WTC11 (cell line): ENCODE results near the gene KIAA1671. TPM values are rescaled to one million over a fixed set of nuclear protein-coding genes. Genes with fewer than 3 reads are reported as not detected.

Experiments
- ATAC-seq: fragments of 200-7000 bp; cut with Tn5 transposase; 2 replicates; pipeline ENCODE4 v1.10.0; 2021; ENCODE audit warnings: mild to moderate bottlenecking, moderate library complexity
- CTCF ChIA-PET: fragments of 300-600 bp; sonication (Branson Sonifier 250); formaldehyde crosslinking; loops from one replicate; lab custom pipeline; 2021; ENCODE audit warnings: antibody characterized with exemption; lab: Charles Lee
- POLR2A ChIA-PET: fragments of 350-600 bp; sonication (Branson Sonifier 250); formaldehyde crosslinking; loops from one replicate; lab custom pipeline; 2021; ENCODE audit warnings: antibody characterized with exemption; lab: Charles Lee
- DNase-seq: peaks from one replicate; pipeline ENCODE4 v3.0.0; 2021; ENCODE audit warnings: low spot score
- H3K27ac Mint-ChIP-seq: 2 replicates; pipeline ENCODE4 v1.8.0; 2021; ENCODE audit warnings: mixed read lengths
- H3K27me3 Mint-ChIP-seq: 2 replicates; pipeline ENCODE4 v1.8.0; 2021; ENCODE audit warnings: low read depth, mild to moderate bottlenecking, moderate library complexity, mixed read lengths
- H3K36me3 Mint-ChIP-seq: 2 replicates; pipeline ENCODE4 v1.8.0; 2021; ENCODE audit warnings: mixed read lengths
- H3K4me1 Mint-ChIP-seq: 2 replicates; pipeline ENCODE4 v1.8.0; 2022; ENCODE audit warnings: mixed read lengths
- H3K4me3 Mint-ChIP-seq: 2 replicates; pipeline ENCODE4 v1.8.0; 2021; ENCODE audit warnings: mild to moderate bottlenecking, moderate library complexity, mixed read lengths
- H3K9me3 Mint-ChIP-seq: 2 replicates; pipeline ENCODE4 v1.8.0; 2021; ENCODE audit warnings: mixed read lengths
- ATF1 ChIP-seq: sonication (generic); formaldehyde crosslinking; IDR thresholded peaks from 2 replicates; pipeline ENCODE4 v1.8.1; 2023; ENCODE audit warnings: mild to moderate bottlenecking, moderate library complexity, missing genetic modification reagents
- FOXJ3 ChIP-seq: sonication (generic); formaldehyde crosslinking; IDR thresholded peaks from 2 replicates; pipeline ENCODE4 v1.9.0; 2021; ENCODE audit warnings: missing genetic modification reagents, mild to moderate bottlenecking, borderline replicate concordance
- GTF2I ChIP-seq: fragments of 250-450 bp; sonication (Bioruptor Pico); conservative IDR thresholded peaks from 2 replicates; pipeline ENCODE4 v1.4.0; 2021; ENCODE audit warnings: mild to moderate bottlenecking
- HMGA2 ChIP-seq: fragments of 250-450 bp; sonication (Bioruptor Pico); IDR thresholded peaks from 2 replicates; pipeline ENCODE4 v1.4.0; 2021; ENCODE audit warnings: mild to moderate bottlenecking, moderate library complexity
- NFATC4 ChIP-seq: fragments of 250-450 bp; sonication (Bioruptor Pico); IDR thresholded peaks from 2 replicates; pipeline ENCODE4 v1.9.0; 2021; ENCODE audit warnings: mild to moderate bottlenecking
- NFYB ChIP-seq: sonication (generic); formaldehyde crosslinking; conservative IDR thresholded peaks from 2 replicates; pipeline ENCODE4 v1.8.0; 2022; ENCODE audit warnings: low read depth, missing genetic modification reagents
- NR2C2 ChIP-seq: sonication (generic); formaldehyde crosslinking; IDR thresholded peaks from 2 replicates; pipeline ENCODE4 v1.8.0; 2022; ENCODE audit warnings: mild to moderate bottlenecking, missing genetic modification reagents
- PRRX2 ChIP-seq: fragments of 250-450 bp; sonication (Bioruptor Pico); IDR thresholded peaks from 2 replicates; pipeline ENCODE4 v1.8.0; 2021; ENCODE audit warnings: mild to moderate bottlenecking
- SMAD3 ChIP-seq: sonication (generic); formaldehyde crosslinking; IDR thresholded peaks from 2 replicates; pipeline ENCODE4 v1.8.0; 2022; ENCODE audit warnings: missing genetic modification reagents, mild to moderate bottlenecking, borderline replicate concordance
- ZNF121 ChIP-seq: sonication (generic); formaldehyde crosslinking; IDR thresholded peaks from 2 replicates; pipeline ENCODE4 v1.8.0; 2023; ENCODE audit warnings: missing genetic modification reagents
- ZNF219 ChIP-seq: sonication (generic); formaldehyde crosslinking; IDR thresholded peaks from 2 replicates; pipeline ENCODE4 v1.8.0; 2023; ENCODE audit warnings: missing genetic modification reagents, mild to moderate bottlenecking, borderline replicate concordance
- ZNF263 ChIP-seq: sonication (generic); formaldehyde crosslinking; IDR thresholded peaks from 2 replicates; pipeline ENCODE4 v1.8.1; 2022; ENCODE audit warnings: low read depth, mild to moderate bottlenecking, moderate library complexity, missing genetic modification reagents
- total RNA-seq: library from RNA; stranded (reverse); gene quantifications from 3 replicates; pipeline ENCODE4 v1.2.3, GENCODE V29; 2021
- TF ChIP-seq, protein P1 (sequence below): sonication (generic); formaldehyde crosslinking; IDR thresholded peaks from 2 replicates; pipeline ENCODE4 v1.8.1; 2022; ENCODE audit warnings: mild to moderate bottlenecking, moderate library complexity, missing genetic modification reagents
- TF ChIP-seq, protein P2 (sequence below): fragments of 250-450 bp; sonication (Bioruptor Pico); IDR thresholded peaks from 2 replicates; pipeline ENCODE4 v1.9.0; 2021; ENCODE audit warnings: mild to moderate bottlenecking
- TF ChIP-seq, protein P3 (sequence below): fragments of 200-600 bp; IDR thresholded peaks from 2 replicates; pipeline ENCODE4 v1.8.0; 2022; ENCODE audit warnings: antibody characterized with exemption
- TF ChIP-seq, protein P4 (sequence below): sonication (generic); formaldehyde crosslinking; IDR thresholded peaks from 2 replicates; pipeline ENCODE4 v1.8.0; 2022; ENCODE audit warnings: missing genetic modification reagents
- TF ChIP-seq, protein P5 (sequence below): sonication (generic); formaldehyde crosslinking; IDR thresholded peaks from 2 replicates; pipeline ENCODE4 v1.8.1; 2022; ENCODE audit warnings: missing genetic modification reagents, borderline replicate concordance
- TF ChIP-seq, protein P6 (sequence below): sonication (generic); formaldehyde crosslinking; IDR thresholded peaks from 2 replicates; pipeline ENCODE4 v1.8.1; 2023; ENCODE audit warnings: mild to moderate bottlenecking, missing genetic modification reagents
- TF ChIP-seq, protein P7 (sequence below): fragments of 250-450 bp; sonication (Bioruptor Pico); IDR thresholded peaks from 2 replicates; pipeline ENCODE4 v1.9.0; 2021; ENCODE audit warnings: mild to moderate bottlenecking

The KIAA1671 gene
- total RNA-seq, 1 experiment from 2014 or later: 26.0 TPM

DNA sequence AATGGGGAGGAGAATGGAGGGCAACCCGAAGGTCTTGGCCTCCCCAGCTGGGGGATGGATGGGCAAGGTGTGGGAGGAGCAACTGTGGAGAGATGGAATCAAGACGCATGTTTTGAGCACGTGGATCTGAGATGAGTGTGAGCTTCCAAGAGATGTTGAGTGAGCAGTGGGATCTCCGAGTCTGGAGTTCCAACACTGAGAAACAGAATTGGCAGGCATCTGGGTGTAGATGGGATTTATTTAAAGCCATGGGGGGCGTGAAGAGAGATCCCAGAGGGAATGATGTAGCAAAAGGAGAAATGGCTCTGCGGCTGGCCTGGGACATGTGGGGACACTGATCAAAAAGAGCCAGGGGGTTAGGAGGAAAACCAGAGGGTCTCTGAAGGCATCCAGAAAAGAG lies 95.6 kb downstream of the KIAA1671 start:
- H3K4me1 Mint-ChIP-seq: peaks cover 4% of the 10 kb centered on the region
- H3K4me3 Mint-ChIP-seq: no peak overlapping the region
- TF ChIP-seq, protein P1, sequence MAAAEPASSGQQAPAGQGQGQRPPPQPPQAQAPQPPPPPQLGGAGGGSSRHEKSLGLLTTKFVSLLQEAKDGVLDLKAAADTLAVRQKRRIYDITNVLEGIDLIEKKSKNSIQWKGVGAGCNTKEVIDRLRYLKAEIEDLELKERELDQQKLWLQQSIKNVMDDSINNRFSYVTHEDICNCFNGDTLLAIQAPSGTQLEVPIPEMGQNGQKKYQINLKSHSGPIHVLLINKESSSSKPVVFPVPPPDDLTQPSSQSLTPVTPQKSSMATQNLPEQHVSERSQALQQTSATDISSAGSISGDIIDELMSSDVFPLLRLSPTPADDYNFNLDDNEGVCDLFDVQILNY (CRISPR knock-in tag): no peak
- TF ChIP-seq, protein P2, sequence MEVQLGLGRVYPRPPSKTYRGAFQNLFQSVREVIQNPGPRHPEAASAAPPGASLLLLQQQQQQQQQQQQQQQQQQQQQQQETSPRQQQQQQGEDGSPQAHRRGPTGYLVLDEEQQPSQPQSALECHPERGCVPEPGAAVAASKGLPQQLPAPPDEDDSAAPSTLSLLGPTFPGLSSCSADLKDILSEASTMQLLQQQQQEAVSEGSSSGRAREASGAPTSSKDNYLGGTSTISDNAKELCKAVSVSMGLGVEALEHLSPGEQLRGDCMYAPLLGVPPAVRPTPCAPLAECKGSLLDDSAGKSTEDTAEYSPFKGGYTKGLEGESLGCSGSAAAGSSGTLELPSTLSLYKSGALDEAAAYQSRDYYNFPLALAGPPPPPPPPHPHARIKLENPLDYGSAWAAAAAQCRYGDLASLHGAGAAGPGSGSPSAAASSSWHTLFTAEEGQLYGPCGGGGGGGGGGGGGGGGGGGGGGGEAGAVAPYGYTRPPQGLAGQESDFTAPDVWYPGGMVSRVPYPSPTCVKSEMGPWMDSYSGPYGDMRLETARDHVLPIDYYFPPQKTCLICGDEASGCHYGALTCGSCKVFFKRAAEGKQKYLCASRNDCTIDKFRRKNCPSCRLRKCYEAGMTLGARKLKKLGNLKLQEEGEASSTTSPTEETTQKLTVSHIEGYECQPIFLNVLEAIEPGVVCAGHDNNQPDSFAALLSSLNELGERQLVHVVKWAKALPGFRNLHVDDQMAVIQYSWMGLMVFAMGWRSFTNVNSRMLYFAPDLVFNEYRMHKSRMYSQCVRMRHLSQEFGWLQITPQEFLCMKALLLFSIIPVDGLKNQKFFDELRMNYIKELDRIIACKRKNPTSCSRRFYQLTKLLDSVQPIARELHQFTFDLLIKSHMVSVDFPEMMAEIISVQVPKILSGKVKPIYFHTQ: no peak
- TF ChIP-seq PRRX2 (no peak), HMGA2 (CRISPR knock-in tag) (no peak), FOXJ3 (CRISPR knock-in tag) (no peak), GTF2I (CRISPR knock-in tag) (no peak), SMAD3 (CRISPR knock-in tag) (no peak), ATF1 (CRISPR knock-in tag) (no peak), ZNF219 (CRISPR knock-in tag) (no peak), NR2C2 (CRISPR knock-in tag) (no peak), NFYB (CRISPR knock-in tag) (no peak), ZNF263 (CRISPR knock-in tag) (no peak), NFATC4 (CRISPR knock-in tag) (no peak), ZNF121 (CRISPR knock-in tag) (no peak)
- TF ChIP-seq, protein P3, sequence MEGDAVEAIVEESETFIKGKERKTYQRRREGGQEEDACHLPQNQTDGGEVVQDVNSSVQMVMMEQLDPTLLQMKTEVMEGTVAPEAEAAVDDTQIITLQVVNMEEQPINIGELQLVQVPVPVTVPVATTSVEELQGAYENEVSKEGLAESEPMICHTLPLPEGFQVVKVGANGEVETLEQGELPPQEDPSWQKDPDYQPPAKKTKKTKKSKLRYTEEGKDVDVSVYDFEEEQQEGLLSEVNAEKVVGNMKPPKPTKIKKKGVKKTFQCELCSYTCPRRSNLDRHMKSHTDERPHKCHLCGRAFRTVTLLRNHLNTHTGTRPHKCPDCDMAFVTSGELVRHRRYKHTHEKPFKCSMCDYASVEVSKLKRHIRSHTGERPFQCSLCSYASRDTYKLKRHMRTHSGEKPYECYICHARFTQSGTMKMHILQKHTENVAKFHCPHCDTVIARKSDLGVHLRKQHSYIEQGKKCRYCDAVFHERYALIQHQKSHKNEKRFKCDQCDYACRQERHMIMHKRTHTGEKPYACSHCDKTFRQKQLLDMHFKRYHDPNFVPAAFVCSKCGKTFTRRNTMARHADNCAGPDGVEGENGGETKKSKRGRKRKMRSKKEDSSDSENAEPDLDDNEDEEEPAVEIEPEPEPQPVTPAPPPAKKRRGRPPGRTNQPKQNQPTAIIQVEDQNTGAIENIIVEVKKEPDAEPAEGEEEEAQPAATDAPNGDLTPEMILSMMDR: no peak
- TF ChIP-seq, protein P4, sequence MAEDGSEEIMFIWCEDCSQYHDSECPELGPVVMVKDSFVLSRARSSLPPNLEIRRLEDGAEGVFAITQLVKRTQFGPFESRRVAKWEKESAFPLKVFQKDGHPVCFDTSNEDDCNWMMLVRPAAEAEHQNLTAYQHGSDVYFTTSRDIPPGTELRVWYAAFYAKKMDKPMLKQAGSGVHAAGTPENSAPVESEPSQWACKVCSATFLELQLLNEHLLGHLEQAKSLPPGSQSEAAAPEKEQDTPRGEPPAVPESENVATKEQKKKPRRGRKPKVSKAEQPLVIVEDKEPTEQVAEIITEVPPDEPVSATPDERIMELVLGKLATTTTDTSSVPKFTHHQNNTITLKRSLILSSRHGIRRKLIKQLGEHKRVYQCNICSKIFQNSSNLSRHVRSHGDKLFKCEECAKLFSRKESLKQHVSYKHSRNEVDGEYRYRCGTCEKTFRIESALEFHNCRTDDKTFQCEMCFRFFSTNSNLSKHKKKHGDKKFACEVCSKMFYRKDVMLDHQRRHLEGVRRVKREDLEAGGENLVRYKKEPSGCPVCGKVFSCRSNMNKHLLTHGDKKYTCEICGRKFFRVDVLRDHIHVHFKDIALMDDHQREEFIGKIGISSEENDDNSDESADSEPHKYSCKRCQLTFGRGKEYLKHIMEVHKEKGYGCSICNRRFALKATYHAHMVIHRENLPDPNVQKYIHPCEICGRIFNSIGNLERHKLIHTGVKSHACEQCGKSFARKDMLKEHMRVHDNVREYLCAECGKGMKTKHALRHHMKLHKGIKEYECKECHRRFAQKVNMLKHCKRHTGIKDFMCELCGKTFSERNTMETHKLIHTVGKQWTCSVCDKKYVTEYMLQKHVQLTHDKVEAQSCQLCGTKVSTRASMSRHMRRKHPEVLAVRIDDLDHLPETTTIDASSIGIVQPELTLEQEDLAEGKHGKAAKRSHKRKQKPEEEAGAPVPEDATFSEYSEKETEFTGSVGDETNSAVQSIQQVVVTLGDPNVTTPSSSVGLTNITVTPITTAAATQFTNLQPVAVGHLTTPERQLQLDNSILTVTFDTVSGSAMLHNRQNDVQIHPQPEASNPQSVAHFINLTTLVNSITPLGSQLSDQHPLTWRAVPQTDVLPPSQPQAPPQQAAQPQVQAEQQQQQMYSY (CRISPR knock-in tag): no peak
- TF ChIP-seq, protein P5, sequence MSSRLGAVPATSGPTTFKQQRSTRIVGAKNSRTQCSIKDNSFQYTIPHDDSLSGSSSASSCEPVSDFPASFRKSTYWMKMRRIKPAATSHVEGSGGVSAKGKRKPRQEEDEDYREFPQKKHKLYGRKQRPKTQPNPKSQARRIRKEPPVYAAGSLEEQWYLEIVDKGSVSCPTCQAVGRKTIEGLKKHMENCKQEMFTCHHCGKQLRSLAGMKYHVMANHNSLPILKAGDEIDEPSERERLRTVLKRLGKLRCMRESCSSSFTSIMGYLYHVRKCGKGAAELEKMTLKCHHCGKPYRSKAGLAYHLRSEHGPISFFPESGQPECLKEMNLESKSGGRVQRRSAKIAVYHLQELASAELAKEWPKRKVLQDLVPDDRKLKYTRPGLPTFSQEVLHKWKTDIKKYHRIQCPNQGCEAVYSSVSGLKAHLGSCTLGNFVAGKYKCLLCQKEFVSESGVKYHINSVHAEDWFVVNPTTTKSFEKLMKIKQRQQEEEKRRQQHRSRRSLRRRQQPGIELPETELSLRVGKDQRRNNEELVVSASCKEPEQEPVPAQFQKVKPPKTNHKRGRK (CRISPR knock-in tag): no peak
- TF ChIP-seq, protein P6, sequence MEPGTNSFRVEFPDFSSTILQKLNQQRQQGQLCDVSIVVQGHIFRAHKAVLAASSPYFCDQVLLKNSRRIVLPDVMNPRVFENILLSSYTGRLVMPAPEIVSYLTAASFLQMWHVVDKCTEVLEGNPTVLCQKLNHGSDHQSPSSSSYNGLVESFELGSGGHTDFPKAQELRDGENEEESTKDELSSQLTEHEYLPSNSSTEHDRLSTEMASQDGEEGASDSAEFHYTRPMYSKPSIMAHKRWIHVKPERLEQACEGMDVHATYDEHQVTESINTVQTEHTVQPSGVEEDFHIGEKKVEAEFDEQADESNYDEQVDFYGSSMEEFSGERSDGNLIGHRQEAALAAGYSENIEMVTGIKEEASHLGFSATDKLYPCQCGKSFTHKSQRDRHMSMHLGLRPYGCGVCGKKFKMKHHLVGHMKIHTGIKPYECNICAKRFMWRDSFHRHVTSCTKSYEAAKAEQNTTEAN (CRISPR knock-in tag): no peak
- TF ChIP-seq, protein P7, sequence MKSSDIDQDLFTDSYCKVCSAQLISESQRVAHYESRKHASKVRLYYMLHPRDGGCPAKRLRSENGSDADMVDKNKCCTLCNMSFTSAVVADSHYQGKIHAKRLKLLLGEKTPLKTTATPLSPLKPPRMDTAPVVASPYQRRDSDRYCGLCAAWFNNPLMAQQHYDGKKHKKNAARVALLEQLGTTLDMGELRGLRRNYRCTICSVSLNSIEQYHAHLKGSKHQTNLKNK (CRISPR knock-in tag): no peak
- H3K9me3 Mint-ChIP-seq: peaks cover 17% of the 10 kb centered on the region
- CTCF ChIA-PET: interaction anchor here (0.8 to 5.4 kb wide), 14 partner anchors 9 to 246 kb away, joined by 3 to 61 read pairs (median 4); no protein-coding TSS in a partner anchor
- peak overlapping the region; percentile 12 for H3K27ac Mint-ChIP-seq
- DNase-seq: no peak
- H3K36me3 Mint-ChIP-seq: peaks cover 32% of the 10 kb centered on the region
- no peaks in the 10 kb centered on the region for H3K27me3 Mint-ChIP-seq
- ATAC-seq: no peak
- POLR2A ChIA-PET: interaction anchor here (1.4 kb wide), 1 partner anchor 21 kb away, joined by 5 read pairs; no protein-coding TSS in a partner anchor
